HG02938 (cell line): ENCODE results near the gene HPCA.
"Not testable (repeated sequence)": the region's sequence is repeated elsewhere in the genome, so short reads cannot be mapped to it uniquely, and the experiment has no call there.

ENCODE experiments used
- ATAC-seq: cut with Tn5 transposase; IDR thresholded peaks from one replicate; pipeline ENCODE4 v1.9.1; 2021; ENCODE audit warnings: mild to moderate bottlenecking, moderate library complexity; ENCODE audit not compliant: unreplicated experiment

The HPCA gene

GRCh38 chr1:32900956-32901822 is 14.9 kb downstream of the HPCA start, which contains the start of gene TMEM54:
TMEM54 (minus strand) TSS chr1:32901389; CDS start chr1:32901238, 151 bp downstream.
- ATAC-seq, result no peak

- no peak for ATAC-seq
These were observed 15.7 kb downstream of the HPCA start for GRCh38 chr1:32901823-32902534.

GRCh38 chr1:32902535-32902920 is 16.2 kb downstream of the HPCA start:
- no peak for ATAC-seq

GRCh38 chr1:32903991-32904785 is 17.9 kb downstream of the HPCA start:
- no peak for ATAC-seq

- ATAC-seq, result no peak
These were observed 18.5 kb downstream of the HPCA start for GRCh38 chr1:32904797-32905196.

DNA sequence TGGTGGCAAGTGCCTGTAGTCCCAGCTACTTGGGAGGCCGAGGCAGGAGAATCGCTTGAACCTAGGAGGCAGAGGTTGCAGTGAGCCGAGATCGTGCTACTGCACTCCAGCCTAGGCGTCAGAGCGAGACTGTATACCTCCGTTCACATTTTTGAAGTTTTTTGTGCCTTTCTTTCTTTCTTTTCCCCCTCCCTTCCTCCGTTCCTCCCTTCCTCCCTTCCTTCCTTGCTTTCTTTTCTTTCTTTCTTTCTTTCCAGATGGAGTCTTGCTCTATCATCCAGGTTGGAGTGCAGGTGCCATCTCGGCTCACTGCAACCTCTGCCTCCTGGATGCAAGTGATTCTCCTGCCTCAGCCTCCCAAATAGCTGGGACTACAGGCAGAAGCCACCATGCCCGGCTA is 19.3 kb downstream of the HPCA start:
- ATAC-seq, result not testable (repeated sequence)

DNA sequence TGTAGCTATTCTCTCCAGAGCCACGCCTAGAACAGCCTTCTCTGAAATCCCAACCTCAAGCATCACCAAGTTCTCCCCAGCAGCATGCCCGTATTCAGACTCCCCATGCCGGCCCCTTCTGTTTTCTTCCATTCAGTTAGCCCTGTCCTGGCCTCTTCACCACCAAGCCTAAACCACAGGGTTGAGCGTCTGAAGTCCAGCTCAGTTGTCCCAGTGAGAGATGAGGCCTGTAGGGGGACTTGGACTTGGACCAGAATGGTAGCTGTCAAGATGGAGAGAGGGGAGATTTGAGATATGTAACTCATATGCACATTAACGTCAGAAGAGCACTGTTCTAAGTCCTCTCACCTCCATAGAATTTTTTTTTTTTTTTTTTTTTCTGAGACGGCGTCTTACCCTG is 20.4 kb downstream of the HPCA start:
- ATAC-seq, result no peak

GRCh38 chr1:32907435-32907834 is 21.1 kb downstream of the HPCA start:
- no peak for ATAC-seq

- no peak for ATAC-seq
These were observed 24.0 kb downstream of the HPCA start for GRCh38 chr1:32910319-32910718.

GRCh38 chr1:32915766-32916706 is 29.7 kb downstream of the HPCA start:
- no peak for ATAC-seq

DNA sequence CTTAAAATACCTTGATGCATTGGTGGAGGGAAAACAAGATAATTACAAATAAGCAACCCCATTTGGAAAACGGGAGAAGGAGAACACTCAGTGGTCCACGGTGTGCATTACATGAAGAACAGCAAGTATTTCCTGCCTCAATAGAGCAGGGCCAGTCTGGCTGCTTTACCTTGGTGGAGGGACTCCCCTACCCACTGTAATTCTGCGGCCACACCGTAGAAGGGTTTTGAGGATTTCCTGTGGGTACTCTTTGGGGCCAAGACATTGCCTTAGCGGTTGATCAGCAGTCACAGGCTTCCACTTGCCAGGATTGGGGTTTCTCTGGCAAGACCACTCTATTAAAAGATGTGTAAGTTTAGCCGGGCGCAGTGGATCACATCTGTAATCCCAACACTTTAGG is 31.2 kb downstream of the HPCA start:
- ATAC-seq, result no peak

- ATAC-seq, result no peak
These were observed 31.9 kb downstream of the HPCA start for GRCh38 chr1:32918179-32918578.

- ATAC-seq, result no peak
These were observed 33.8 kb downstream of the HPCA start for GRCh38 chr1:32919811-32920733.

DNA sequence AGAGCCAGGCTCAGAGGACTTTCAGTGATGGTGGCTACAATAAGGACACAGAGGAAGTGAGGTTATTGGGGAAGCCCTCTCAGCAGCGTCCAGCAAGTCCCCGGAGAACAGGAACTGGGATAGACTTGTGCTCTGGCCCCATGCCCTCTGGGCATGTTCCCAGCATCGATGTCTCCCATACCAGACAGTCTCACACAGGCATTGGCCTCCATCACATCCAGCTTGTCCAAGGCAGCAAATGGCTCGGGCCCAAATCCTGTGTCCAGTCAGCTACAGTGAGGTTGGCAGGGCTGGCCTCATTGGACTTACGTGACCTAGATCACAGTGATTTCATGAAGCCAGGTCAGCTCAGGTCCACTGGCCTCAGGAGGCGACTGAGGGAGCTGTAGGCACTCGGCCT is 34.5 kb downstream of the HPCA start:
- ATAC-seq, result no peak

DNA sequence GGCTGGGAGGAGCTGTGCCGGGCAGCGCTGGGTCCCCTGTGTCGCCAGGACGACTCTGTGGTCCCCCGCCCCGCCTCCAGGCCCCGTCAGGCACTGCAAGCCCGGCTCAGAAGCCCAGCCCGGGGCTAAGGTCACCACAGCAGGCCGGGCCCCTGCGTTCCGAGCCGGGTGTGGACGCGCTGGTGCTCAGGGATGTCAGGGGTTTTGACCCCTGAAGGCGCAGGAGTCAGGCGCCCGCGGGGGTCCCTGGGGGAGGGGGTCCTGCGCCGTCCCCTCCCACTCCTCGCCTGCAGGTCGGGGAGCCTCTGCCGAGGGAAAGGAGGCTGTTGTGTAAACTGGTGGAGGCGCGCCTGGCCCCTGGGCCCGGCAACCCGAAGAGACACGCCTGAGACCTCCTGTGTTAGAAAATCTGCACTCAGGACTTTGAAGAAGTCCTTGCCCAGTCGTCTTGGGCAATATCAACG is 38.6 kb downstream of the HPCA start:
- ATAC-seq, result no peak

GRCh38 chr1:32925403-32926162 is 39.3 kb downstream of the HPCA start:
- no peak for ATAC-seq

- ATAC-seq, result no peak
These were observed 40.3 kb downstream of the HPCA start for GRCh38 chr1:32926562-32926961.

GRCh38 chr1:32927441-32927840 is 41.1 kb downstream of the HPCA start:
- ATAC-seq, result no peak
